NCI-H345 (cell line): Measurements from ENCODE around the gene TPPP2.
A peak's percentile ranks its signal among the peaks of the same experiment; 100 is the strongest.

ENCODE experiments used
- DNase-seq: peaks from one replicate; lab custom pipeline; 2025; lab: John Stamatoyannopoulos, UW

The TPPP2 gene

GRCh38 chr14:21017528-21018245, 12.3 kb upstream of the TPPP2 start:
- DNase-seq = no peak

GRCh38 chr14:21018286-21018685, 11.7 kb upstream of the TPPP2 start:
- DNase-seq = no peak

DNA sequence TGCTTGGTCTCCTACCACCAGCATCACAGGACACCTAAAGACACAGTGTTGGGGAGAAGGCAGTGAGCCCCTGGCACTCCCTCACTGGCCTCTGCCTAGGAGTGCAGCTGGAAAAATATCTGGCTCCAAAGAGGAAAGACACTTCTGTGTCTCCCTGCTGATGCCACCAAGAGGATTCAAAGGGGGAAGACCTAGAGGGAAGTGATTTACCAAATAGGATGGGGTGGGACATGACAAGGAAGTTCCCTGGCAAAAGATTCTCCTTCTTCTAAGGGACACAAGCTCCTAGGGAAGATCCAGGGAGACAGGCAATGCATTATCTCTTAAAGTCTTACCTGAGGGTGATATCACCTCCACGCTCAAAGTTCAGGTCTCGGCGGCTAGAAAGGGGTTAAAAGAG, 11.2 kb upstream of the TPPP2 start:
- DNase-seq = no peak

DNA sequence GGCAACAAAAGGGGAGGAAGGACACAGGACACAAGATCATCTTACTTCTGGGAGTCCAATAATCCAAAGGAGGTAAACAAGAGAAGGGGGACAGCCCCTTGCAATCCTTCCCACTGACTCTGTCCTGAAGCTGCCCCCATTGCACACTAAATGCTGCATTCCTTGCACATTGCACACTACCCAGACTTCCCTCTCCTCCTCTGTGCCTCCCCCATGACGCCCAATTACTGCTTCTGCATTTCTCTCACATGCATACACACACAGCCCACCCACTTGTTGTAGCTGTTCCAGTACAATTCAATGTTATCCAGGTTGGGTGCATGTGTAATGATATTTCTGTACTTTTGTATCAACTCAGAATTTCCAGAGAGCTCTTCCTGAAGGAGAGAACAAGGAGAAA, 10.7 kb upstream of the TPPP2 start:
- no peak for DNase-seq

DNA sequence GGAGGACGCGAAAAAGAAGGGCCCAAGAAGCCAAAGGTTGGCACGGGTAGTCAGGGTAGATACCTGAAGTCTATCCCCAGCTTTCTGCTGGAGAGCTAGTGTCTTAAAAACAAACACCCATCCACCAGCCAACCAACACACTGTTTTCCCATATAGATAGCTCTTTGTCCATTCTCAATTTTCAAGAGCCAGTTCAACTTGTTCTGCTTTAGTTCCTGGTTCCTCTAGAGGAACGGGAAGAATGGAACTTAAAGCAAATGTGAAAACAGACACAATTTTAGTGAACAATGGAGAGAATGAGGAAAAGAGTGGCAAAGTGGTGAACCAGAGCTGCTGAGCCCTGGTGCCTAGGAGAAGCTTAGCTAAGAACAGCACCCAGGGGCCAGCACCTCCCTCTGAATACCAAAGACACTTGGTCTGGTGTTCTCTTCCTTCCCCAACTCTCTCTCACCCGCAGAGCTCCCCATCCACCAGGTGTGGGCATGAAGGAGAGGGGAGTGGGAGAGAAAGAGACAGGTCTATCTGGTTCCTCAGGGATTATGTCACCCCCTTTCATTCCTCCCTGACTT, 9.0 kb upstream of the TPPP2 start:
- DNase-seq = no peak

GRCh38 chr14:21022686-21023085, 7.3 kb upstream of the TPPP2 start:
- DNase-seq = no peak

GRCh38 chr14:21023174-21023573, 6.8 kb upstream of the TPPP2 start:
- DNase-seq = no peak

GRCh38 chr14:21023817-21024584, 6.0 kb upstream of the TPPP2 start:
- DNase-seq = no peak

DNA sequence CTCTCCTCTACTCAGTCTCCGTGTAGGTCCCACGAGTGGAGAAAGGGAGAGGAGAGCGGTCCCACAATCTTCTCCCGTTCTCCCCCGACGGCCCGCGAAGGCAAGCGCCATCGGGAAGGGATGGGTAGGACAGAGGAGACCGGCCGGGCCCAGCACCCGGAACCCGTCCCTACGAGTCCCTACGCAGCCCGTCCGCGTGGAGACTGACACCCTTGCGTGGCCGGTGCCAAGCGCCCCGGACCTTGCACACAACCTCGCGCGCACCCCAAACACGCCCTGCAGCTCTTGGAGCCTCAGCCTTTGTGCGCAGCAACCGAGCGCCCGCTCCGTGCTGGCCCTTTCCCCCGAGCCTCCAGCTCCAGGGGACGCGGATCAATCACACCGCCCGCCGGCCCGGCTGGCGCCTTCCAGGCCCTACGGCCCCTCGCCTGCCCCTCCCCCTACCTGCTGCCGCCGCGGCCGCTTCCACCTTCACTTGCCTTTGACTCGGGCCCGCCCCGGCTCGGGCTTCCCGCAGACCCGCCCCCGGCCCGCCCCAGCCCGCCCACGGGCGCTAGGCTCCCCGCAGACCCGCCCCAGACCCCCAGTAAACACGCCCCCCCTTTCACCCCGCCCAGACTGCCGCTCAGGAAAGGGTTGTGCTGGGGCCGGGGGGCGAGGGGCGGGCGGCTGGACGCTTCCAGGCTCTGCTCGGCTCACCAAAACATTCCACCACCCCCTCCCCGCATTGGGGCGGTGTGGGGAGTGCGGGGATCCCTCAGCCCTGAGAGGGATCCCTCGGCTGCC, 5.2 kb upstream of the TPPP2 start, which contains the start of gene NDRG2:
Gene NDRG2 (minus strand): TSS at position 477 of the 786 bp plus-strand sequence. CDS start 1,746 bp downstream, outside the sequence.
- DNase-seq = peak; percentile 27

GRCh38 chr14:21025371-21026273, 4.4 kb upstream of the TPPP2 start:
- no peak for DNase-seq

DNA sequence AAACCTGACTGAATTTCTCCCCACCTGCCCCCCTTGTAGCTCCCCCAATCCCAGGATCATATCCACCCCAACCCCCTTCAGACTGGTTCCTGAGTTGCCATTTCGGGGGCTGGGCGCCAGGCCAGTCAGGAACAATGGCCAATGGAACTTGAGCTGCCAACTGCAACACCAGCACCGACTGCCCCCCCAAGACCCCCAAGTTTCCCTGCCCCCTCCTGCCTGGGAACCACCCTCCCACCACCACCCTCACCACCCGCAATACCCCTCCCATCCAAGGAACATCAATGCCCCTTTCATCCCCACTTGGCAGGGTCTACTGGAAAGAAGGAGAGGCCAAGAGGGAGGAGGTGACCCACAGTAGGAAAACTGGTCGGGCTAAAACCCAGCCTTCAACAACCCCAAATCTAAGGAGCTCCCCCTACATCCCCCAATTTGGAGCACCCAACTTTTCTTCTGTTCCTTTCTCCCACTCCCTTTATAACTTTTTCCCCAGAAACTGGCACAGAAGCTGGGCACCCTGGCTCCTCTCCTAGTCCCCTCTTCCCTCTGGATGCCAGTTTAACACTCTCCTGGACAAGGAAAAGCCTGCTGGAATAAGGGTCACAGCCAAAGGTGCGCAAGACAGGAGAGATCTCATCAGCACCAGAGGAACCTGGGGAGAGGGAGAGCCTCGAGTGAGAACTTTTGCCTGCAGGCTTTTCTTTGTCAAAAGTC, 3.6 kb upstream of the TPPP2 start:
- DNase-seq = no peak

- DNase-seq = no peak
Observed at GRCh38 chr14:21026988-21027315, 3.1 kb upstream of the TPPP2 start.

- DNase-seq = no peak
Observed at GRCh38 chr14:21030531-21030930, 514 bp downstream of the TPPP2 start.

GRCh38 chr14:21032326-21033132, 2.5 kb downstream of the TPPP2 start:
- DNase-seq = no peak

GRCh38 chr14:21033133-21033698, 3.2 kb downstream of the TPPP2 start:
- DNase-seq = no peak

- no peak for DNase-seq
Observed at GRCh38 chr14:21034707-21035106, 4.7 kb downstream of the TPPP2 start, which contains the start of gene RNASE13. Gene RNASE13, minus strand, starts transcription at chr14:21034807. Its CDS starts 519 bp downstream, at chr14:21034288.

- DNase-seq = no peak
Observed at GRCh38 chr14:21036751-21037150, 6.7 kb downstream of the TPPP2 start.

- DNase-seq = no peak
Observed at GRCh38 chr14:21037156-21037555, 7.1 kb downstream of the TPPP2 start.
